ENCODE measurements around the gene KLHL29.

KLHL29 gene

DNA sequence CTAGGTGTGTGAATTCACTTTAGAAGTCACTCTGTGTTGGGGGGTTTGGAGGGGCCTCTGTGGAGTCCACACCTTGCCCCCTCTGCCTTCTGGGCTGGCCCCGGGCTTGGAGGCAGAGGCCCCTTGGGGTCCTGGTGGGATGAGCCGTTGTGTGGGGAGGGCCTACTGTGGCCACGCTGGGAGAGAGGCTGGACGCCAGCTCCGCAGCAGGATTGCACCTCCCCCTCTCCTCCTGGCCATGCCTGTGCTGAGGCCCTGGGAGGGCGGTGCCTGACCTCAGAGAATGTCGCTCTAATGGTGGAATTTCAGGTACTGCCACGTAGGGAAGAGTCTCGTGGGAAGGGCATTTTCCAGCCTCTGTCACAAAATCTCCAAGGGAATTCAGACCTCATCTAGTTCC is 304.9 kb downstream of the KLHL29 start:
- no peak for DNase-seq

GRCh38 chr2:23690421-23691105 is 305.6 kb downstream of the KLHL29 start:
- DNase-seq: no peak

GRCh38 chr2:23691106-23691470 is 306.1 kb downstream of the KLHL29 start:
- no peak for DNase-seq

GRCh38 chr2:23691565-23691964 is 306.6 kb downstream of the KLHL29 start:
- DNase-seq: no peak

DNA sequence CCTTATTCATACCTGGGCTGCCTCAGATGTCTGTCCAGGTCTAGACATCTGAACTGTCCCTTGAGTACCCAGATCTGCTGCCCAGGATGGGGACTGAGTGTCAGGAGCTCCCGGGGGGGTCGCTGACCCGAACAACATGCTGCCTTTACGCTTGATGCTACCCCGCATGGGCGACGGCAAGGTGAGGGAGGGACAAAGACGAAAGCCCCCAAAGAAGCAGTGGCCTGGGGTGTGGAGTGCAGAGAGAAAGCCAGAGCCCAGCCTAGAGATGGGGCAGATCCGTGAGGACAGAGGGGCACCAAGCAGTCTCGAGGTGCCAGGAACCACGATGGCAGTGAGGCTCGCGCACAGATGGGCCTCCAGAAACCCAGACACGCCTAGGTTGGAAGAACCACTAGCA is 307.3 kb downstream of the KLHL29 start:
- DNase-seq: no peak

GRCh38 chr2:23692851-23693605 is 308.0 kb downstream of the KLHL29 start:
- no peak for DNase-seq

DNA sequence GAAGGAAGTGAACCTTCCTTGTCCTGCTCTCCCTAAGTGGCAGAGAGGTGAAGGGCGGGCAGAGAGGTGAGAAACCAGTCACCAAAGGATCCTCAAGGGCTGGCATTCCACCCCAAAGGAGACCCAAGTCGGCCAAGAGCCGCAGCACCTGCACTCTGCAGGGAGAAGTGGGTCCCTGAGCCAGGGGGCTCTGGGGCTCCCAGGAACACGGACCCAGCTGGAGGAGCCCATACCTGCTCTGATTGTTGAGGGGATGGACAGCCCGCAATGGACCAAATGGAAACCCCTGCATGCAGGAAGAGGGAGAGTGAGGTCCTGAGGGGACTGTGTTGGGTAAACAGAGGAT is 308.6 kb downstream of the KLHL29 start:
- no peak for DNase-seq

DNA sequence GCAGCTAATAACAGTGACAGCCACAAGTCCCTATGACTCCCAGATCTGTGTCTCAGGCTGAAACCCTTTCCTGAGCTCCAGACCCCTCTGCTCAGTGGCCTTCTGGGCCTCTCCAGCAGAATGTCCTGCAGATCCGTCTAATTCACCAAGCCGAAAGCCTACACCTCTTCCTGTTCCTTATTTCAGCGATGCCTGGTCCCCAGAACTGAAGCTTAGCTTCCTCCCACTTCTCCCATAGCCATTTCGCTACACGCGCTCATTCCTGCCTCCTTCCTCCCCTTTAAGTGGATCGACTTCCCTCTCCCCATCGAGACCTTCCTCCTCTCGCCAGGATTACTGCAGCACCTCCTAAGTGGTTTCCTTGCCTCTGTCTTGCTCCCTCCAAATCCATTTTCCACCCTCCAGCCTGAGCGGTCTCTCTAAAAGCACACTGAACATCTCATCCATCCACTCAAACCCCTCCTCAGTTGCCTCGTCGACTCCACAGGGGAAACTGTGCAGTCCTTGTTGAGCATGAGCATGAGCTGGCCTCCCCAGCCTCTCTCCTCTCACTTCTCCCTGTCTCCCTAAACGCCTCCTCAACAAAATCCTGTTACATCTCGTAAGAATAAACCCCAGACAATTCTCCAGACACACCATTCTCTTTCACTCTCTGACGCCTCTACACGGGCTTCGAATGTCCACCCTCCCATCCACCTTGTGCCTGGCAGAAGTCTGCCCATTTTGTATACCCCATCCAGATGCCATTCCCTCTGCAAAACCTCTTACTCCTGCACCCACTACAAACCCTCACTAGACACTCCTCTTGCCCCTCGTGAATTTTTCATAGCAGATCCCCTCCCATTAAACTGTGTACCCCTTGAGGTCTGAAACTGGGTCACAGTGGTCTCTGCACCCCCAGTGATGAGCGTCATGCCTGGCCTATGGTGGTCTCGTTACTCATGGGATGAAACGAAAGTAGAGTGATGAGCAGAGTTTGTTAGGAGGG is 309.4 kb downstream of the KLHL29 start:
- DNase-seq: no peak

- DNase-seq: no peak
Observed at GRCh38 chr2:23695214-23695889, 310.4 kb downstream of the KLHL29 start.

DNA sequence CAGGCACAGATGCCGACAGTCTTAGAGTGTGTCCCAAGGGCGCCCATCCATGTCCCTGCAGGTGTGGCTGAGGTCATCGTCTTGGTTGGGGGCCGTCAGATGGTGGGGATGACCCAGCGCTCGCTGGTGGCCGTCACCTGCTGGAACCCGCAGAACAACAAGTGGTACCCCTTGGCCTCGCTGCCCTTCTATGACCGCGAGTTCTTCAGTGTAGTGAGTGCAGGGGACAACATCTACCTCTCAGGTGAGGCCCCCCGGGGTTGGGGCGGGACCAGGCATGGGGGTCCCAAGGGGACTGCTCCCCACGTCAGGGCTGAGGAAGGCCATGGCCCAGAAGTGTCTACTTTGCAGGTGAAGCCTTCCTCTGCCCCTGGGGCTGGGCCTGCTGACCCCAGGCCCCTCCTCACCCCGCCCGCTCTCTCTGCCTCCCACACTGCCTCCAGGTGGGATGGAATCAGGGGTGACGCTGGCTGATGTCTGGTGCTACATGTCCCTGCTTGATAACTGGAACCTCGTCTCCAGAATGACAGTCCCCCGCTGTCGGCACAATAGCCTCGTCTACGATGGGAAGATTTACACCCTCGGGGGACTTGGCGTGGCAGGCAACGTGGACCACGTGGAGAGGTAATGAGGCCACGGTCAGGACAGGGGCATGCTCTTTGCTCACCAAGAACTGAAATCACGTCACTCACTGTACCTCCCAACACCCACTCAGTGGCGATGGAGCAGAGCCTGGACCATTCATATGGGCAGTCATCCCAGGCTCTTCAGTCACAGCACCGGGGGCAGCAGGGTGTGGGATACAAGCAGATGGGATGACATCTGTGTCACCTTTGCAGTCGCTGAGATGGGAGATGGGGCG is 311.1 kb downstream of the KLHL29 start:
- DNase-seq: no peak

DNA sequence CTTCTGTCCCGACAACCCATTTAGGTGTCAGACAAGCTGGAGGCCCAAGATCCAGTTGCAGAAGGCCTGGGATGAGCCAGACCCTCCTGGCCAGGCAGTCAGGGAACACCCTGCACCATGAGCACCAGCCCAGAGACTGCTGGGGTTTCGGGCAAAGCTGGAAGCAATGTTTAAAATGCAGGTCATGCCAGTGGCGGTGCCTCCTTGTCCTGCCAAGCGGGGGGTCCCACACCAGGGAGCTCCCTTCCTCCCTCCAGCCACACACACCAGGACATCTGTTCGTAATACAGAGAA is 311.7 kb downstream of the KLHL29 start:
- DNase-seq: no peak

- no peak for DNase-seq
Observed at GRCh38 chr2:23697256-23698075, 312.5 kb downstream of the KLHL29 start.

- no peak for DNase-seq
Observed at GRCh38 chr2:23698116-23698693, 313.2 kb downstream of the KLHL29 start.

- no peak for DNase-seq
Observed at GRCh38 chr2:23698721-23699579, 314.0 kb downstream of the KLHL29 start.

DNA sequence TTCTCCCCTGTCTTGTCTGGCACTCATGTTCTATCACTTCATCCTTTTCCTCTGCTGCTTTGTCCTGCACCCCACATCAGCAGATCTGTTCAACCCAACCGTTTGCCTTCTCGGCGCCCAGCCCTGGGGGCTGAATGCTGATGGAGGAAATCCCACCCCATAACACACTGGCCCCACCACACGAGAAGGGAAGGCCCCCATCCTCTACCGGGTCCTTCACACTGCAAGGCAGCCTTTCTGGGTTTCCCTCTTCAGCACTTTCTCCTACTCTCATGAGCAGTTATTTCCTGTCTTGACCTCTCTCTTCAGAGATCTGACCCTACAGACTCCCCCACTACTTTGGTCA is 314.6 kb downstream of the KLHL29 start:
- DNase-seq: no peak

- DNase-seq: no peak
Observed at GRCh38 chr2:23700627-23701026, 315.6 kb downstream of the KLHL29 start.

GRCh38 chr2:23703037-23703582 is 318.1 kb downstream of the KLHL29 start:
- DNase-seq: no peak

GRCh38 chr2:23703583-23704385 is 318.8 kb downstream of the KLHL29 start:
- no peak for DNase-seq
